Neuron (in vitro differentiated cells): ENCODE measurements around the gene STAB2.

Source experiments
- H2AFZ ChIP-seq: one replicate; pipeline ENCODE4 v1.6.1; 2013; ENCODE audit warnings: low read depth, mild to moderate bottlenecking, inconsistent platforms, low read length, moderate library complexity
- H3K27me3 ChIP-seq: one replicate; pipeline ENCODE4 v1.6.1; 2013; ENCODE audit warnings: low read length; ENCODE audit not compliant: insufficient read depth
- H3K36me3 ChIP-seq: one replicate; pipeline ENCODE4 v1.6.1; 2013; ENCODE audit warnings: low read length; ENCODE audit not compliant: insufficient read depth
- H3K4me1 ChIP-seq: one replicate; pipeline ENCODE4 v1.6.1; 2013; ENCODE audit warnings: low read length; ENCODE audit not compliant: insufficient read depth
- H3K4me3 ChIP-seq: 2 replicates; pipeline ENCODE4 v1.5.1; 2013; ENCODE audit warnings: mild to moderate bottlenecking, low read length, moderate library complexity
- H3K9me3 ChIP-seq: one replicate; pipeline ENCODE4 v1.6.1; 2013; ENCODE audit warnings: low read length

Gene STAB2

DNA sequence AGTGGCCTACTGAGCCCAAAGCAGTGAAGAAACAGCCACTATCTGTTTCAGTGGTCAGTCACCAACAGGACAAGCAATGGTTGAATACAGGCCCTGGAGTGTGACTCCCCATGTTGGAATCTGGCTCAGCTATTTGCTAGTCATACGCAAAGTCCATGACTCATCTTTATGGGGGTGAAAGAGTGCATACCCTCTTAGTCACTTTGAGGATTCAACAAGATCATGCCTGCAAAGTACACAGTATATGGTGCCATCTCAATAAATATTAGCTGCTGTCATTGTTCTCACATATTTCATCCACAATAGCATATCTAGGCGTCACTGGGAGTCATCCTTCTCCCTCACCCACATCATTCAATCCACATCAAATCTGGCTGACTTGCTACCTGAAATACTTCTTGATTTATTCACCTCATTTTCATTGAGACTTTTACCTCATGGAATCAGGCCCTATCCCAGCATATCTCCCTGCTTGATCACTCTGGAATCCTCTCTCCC lies 26.4 kb upstream of the STAB2 start:
- H3K4me1 ChIP-seq: no peaks in the 10 kb centered on the region
- H3K36me3 ChIP-seq: no peaks in the 10 kb centered on the region
- H3K4me3 ChIP-seq: no peak overlapping the region
- H2AFZ ChIP-seq: no peak overlapping the region
- no peaks in the 10 kb centered on the region for H3K27me3 ChIP-seq
- no peaks in the 10 kb centered on the region for H3K9me3 ChIP-seq

GRCh38 chr12:103561174-103561573 lies 25.9 kb upstream of the STAB2 start:
- H3K9me3 ChIP-seq: no peaks in the 10 kb centered on the region
- no peak overlapping the region for H3K4me3 ChIP-seq
- H3K36me3 ChIP-seq: no peaks in the 10 kb centered on the region
- H3K4me1 ChIP-seq: no peaks in the 10 kb centered on the region
- H3K27me3 ChIP-seq: no peaks in the 10 kb centered on the region
- H2AFZ ChIP-seq: no peak overlapping the region

DNA sequence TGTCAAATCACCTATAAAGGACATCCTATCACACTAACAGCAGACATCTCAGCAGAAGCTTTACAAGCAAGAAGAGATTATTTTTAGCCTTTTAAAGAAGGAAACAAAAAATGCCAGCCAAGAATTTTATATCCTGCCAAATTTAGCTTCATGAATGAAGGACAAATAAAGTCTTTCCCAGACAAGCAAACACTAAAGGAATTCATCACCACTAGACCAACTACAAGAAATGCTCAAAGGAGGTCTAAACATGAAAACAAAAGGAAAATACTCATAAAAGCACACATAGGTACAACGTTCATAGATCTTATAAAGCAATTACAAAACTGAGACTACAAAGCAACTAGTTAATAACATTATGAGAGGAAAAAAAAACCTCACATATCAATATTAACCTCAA lies 20.7 kb upstream of the STAB2 start:
- no peak overlapping the region for H3K4me3 ChIP-seq
- no peaks in the 10 kb centered on the region for H3K27me3 ChIP-seq
- H2AFZ ChIP-seq: no peak overlapping the region
- no peaks in the 10 kb centered on the region for H3K36me3 ChIP-seq
- no peaks in the 10 kb centered on the region for H3K9me3 ChIP-seq
- peaks cover 7% of the 10 kb centered on the region for H3K4me1 ChIP-seq

DNA sequence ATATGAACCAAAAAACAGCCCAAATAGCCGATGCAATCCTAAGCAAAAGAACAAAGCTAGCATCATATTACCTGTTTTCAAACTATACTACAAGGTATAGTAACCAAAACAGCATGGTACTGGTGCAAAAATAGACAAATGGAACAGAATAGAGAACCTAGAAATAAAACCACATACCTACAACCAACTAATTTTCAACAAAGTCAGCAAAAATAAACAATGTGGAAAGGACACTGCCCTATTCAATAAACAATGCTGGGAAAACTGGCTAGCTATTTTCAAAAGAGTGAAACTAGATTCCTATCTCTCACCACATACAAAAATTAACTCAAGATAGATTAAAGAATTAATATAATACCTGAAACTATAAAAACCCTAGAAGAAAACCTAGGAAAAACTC lies 17.8 kb upstream of the STAB2 start:
- Histone ChIP-seq H2AFZ (no peak overlapping the region), H3K4me3 (no peak overlapping the region), H3K4me1 (peaks cover 14% of the 10 kb centered on the region)

DNA sequence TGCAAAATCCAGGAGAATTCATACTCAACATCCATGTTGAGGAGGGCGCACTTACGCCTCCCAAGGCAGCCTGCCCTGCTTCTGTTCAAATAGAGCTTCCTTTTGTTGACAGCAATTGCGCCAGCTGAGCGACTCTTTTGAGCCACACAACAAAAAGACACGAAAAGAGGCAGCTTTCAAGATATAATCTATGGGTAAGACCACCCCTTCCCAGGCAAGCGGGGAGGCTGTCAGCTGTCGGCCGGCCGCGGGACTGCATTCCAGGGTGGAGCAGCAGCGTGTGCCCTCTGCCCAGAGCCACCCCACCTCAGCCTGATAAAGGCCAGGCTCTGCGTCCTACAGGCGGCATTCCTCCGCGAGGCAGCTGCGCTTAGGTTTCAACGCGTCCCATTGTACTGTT lies 15.8 kb upstream of the STAB2 start:
- Histone ChIP-seq H3K4me1 (peaks cover 14% of the 10 kb centered on the region), H3K9me3 (no peaks in the 10 kb centered on the region), H2AFZ (peak overlapping the region; percentile 17), H3K27me3 (no peaks in the 10 kb centered on the region), H3K4me3 (peak overlapping the region; percentile 30), H3K36me3 (no peaks in the 10 kb centered on the region)

More for the DNA sequence above, 17.8 kb upstream of the STAB2 start:
- Histone ChIP-seq H3K9me3 (no peaks in the 10 kb centered on the region), H3K27me3 (no peaks in the 10 kb centered on the region), H3K36me3 (no peaks in the 10 kb centered on the region)

- no peaks in the 10 kb centered on the region for H3K36me3 ChIP-seq
- H3K4me1 ChIP-seq: peaks cover 14% of the 10 kb centered on the region
- H3K4me3 ChIP-seq: no peak overlapping the region
- H3K27me3 ChIP-seq: no peaks in the 10 kb centered on the region
- H3K9me3 ChIP-seq: no peaks in the 10 kb centered on the region
- H2AFZ ChIP-seq: no peak overlapping the region
These were observed 14.6 kb upstream of the STAB2 start for GRCh38 chr12:103572312-103573045.

- no peaks in the 10 kb centered on the region for H3K36me3 ChIP-seq
These were observed 13.9 kb upstream of the STAB2 start for GRCh38 chr12:103573185-103573584.

DNA sequence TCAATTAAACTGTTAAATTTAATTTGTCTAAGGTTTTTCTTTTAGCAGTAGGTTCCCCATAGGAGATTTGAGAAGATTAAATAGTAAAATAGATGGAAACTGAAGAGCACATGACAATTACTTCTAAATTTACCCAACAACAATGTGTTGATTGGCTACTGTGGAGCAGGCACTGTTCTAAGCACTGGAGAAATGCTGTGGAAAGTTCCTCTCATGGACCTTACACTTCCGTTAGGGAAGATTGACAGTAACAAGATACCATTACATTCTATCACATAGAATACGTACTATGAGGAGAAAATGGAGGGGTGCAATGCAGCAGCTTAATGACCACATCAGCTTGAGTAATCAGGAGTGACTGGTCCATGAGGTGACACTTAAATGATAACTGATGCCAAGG lies 8.1 kb upstream of the STAB2 start:
- peaks cover 2% of the 10 kb centered on the region for H3K27me3 ChIP-seq
- H3K36me3 ChIP-seq: no peaks in the 10 kb centered on the region
- H3K9me3 ChIP-seq: no peaks in the 10 kb centered on the region
- no peak overlapping the region for H2AFZ ChIP-seq
- no peaks in the 10 kb centered on the region for H3K4me1 ChIP-seq
- no peak overlapping the region for H3K4me3 ChIP-seq

More at GRCh38 chr12:103573185-103573584, 13.9 kb upstream of the STAB2 start:
- Histone ChIP-seq H2AFZ (no peak overlapping the region), H3K27me3 (no peaks in the 10 kb centered on the region), H3K9me3 (no peaks in the 10 kb centered on the region), H3K4me1 (peaks cover 14% of the 10 kb centered on the region), H3K4me3 (no peak overlapping the region)

GRCh38 chr12:103580026-103580425 lies 7.0 kb upstream of the STAB2 start:
- Histone ChIP-seq H3K27me3 (peaks cover 2% of the 10 kb centered on the region), H2AFZ (no peak overlapping the region), H3K9me3 (no peaks in the 10 kb centered on the region), H3K4me1 (no peaks in the 10 kb centered on the region), H3K36me3 (no peaks in the 10 kb centered on the region), H3K4me3 (no peak overlapping the region)

DNA sequence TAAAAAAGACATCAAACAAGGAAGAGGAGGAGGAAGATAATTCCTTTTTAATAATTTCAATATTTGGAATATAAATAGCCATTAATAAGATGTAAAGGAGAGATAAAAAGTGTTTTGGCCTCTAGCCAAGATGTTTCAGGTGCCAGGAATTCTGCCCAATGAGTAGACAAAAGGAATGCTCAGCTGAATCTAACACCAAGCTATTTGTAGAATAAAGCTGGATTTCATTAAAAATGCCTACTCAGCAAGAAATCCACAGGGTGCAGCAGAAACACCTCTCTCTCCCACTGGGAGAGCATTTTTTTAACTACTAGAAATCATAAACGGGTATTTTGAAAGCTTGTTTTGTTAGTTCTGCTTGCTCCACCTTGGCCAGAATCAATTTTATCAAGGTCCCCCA lies 4.1 kb upstream of the STAB2 start:
- H3K4me1 ChIP-seq: no peaks in the 10 kb centered on the region
- H3K36me3 ChIP-seq: no peaks in the 10 kb centered on the region
- H3K27me3 ChIP-seq: peaks cover 2% of the 10 kb centered on the region
- no peak overlapping the region for H3K4me3 ChIP-seq
- H2AFZ ChIP-seq: no peak overlapping the region
- H3K9me3 ChIP-seq: no peaks in the 10 kb centered on the region

DNA sequence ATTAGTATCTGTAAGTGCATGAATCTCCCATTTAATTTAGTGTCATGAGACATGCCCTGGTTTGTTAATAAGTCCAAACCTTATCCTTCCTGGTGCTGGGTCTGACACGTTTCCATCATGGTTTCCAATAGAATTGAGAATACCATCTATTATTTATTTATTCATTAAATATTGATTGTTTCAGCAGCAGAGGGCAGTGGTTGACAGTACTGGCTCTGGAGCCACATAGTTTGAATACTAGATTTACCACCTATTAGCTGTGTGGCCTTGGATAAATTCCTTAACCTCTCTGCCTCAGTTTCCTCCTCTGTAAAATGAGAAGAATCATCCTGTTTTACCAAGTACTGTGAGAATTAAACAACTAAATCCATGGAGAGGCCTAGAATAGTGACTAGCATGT lies 941 bp upstream of the STAB2 start:
- Histone ChIP-seq H3K36me3 (no peaks in the 10 kb centered on the region), H3K27me3 (no peaks in the 10 kb centered on the region), H3K9me3 (no peaks in the 10 kb centered on the region), H3K4me3 (no peak overlapping the region), H3K4me1 (no peaks in the 10 kb centered on the region), H2AFZ (no peak overlapping the region)

GRCh38 chr12:103588680-103589079 lies 1.6 kb downstream of the STAB2 start:
- no peaks in the 10 kb centered on the region for H3K36me3 ChIP-seq
- no peak overlapping the region for H2AFZ ChIP-seq
- no peak overlapping the region for H3K4me3 ChIP-seq
- H3K4me1 ChIP-seq: no peaks in the 10 kb centered on the region
- no peaks in the 10 kb centered on the region for H3K27me3 ChIP-seq
- no peaks in the 10 kb centered on the region for H3K9me3 ChIP-seq

GRCh38 chr12:103589517-103589916 lies 2.4 kb downstream of the STAB2 start:
- Histone ChIP-seq H3K27me3 (no peaks in the 10 kb centered on the region), H2AFZ (no peak overlapping the region), H3K4me1 (no peaks in the 10 kb centered on the region), H3K4me3 (no peak overlapping the region), H3K9me3 (no peaks in the 10 kb centered on the region), H3K36me3 (no peaks in the 10 kb centered on the region)

DNA sequence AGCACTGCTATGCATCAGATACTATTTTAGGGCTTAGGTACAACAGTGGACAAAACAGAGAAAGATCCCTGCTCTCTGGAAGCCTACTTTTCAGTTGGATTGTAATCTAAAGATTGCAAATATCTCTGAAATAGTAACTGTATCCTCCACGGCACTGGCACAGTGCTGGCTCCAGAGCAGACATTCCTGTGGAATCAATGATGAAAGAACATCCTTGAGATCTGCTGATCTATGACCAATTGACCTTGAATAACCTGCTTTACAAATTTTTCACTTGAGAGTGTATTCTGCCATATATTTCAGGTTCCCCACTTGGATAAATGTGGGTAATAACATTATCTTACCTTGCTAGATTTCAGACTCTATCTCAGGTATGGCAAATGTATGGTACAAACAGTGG lies 3.2 kb downstream of the STAB2 start:
- no peaks in the 10 kb centered on the region for H3K9me3 ChIP-seq
- no peaks in the 10 kb centered on the region for H3K4me1 ChIP-seq
- no peaks in the 10 kb centered on the region for H3K36me3 ChIP-seq
- no peak overlapping the region for H2AFZ ChIP-seq
- H3K27me3 ChIP-seq: no peaks in the 10 kb centered on the region
- H3K4me3 ChIP-seq: no peak overlapping the region
